A673 (cell line): ENCODE measurements around the gene NUP50.

Experiments
- EZH2 ChIP-seq: fragments of 200-600 bp; sonication (generic); IDR thresholded peaks from 2 replicates; pipeline ENCODE4 v1.6.1; 2017; ENCODE audit warnings: borderline replicate concordance, low read depth, mild to moderate bottlenecking, mixed read lengths, antibody characterized with exemption, low read length; ENCODE audit not compliant: poor library complexity, severe bottlenecking
- TF ChIP-seq, protein P1 (sequence below): fragments of 300-800, 200-600 bp; sonication (generic); conservative IDR thresholded peaks from 2 replicates; pipeline ENCODE4 v1.5.1; 2017; ENCODE audit warnings: low read depth, mild to moderate bottlenecking, antibody characterized with exemption, low read length, moderate library complexity, mixed read lengths

DNA sequence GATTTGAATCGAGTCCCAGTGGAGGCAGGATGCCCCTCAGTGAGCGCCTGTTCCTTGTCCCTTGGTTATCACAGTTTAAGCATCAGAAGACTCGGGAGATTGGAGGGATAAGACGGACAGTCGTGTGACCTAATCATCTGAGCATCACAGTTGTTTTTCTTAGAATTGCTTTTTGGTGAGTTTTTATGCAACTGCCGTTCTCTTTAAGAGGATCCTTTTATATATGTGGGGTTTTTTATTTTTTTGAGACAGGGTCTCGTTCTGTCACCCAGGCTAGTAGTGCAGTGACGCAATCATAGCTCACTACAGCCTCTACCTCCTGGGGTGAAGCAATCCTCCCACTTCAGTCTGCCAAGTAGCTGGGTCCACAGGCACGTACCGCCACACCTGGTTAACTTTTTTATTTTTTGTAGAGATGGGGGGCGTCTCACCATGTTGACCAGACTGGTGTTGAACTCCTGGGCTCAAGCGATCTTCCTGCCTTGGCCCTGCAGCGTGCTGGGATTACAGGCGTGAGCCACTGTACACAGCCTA is 16.5 kb downstream of the NUP50 start:
- TF ChIP-seq, protein P1, sequence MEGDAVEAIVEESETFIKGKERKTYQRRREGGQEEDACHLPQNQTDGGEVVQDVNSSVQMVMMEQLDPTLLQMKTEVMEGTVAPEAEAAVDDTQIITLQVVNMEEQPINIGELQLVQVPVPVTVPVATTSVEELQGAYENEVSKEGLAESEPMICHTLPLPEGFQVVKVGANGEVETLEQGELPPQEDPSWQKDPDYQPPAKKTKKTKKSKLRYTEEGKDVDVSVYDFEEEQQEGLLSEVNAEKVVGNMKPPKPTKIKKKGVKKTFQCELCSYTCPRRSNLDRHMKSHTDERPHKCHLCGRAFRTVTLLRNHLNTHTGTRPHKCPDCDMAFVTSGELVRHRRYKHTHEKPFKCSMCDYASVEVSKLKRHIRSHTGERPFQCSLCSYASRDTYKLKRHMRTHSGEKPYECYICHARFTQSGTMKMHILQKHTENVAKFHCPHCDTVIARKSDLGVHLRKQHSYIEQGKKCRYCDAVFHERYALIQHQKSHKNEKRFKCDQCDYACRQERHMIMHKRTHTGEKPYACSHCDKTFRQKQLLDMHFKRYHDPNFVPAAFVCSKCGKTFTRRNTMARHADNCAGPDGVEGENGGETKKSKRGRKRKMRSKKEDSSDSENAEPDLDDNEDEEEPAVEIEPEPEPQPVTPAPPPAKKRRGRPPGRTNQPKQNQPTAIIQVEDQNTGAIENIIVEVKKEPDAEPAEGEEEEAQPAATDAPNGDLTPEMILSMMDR: no peak
- TF ChIP-seq EZH2: no peak
